Measurements from ENCODE around the gene CBFB.
"Not testable (repeated sequence)": the region's sequence is repeated elsewhere in the genome, so short reads cannot be mapped to it uniquely, and the experiment has no call there.

The CBFB gene

GRCh38 chr16:67028696-67029253, at the start of gene CBFB:
CBFB (plus strand) TSS chr16:67029149; CDS start chr16:67029408, 259 bp downstream.
- in situ Hi-C loops (cut with MboI; ENCODE audit: low sequenced_read_pairs) = no loop called here

GRCh38 chr16:66983033-66983432, 45.9 kb upstream of the CBFB start:
- in situ Hi-C loops (cut with MboI; ENCODE audit: low sequenced_read_pairs) = no loop called here

- in situ Hi-C loops (cut with MboI; ENCODE audit: low sequenced_read_pairs) = no loop called here
These were observed 44.0 kb upstream of the CBFB start for GRCh38 chr16:66984892-66985311.

GRCh38 chr16:66986559-66986958, 42.4 kb upstream of the CBFB start:
- in situ Hi-C loops (cut with MboI; ENCODE audit: low sequenced_read_pairs) = no loop called here

- in situ Hi-C loops (cut with MboI; ENCODE audit: low sequenced_read_pairs) = no loop called here
These were observed 40.7 kb upstream of the CBFB start, which contains the start of gene CES4A for GRCh38 chr16:66988197-66988788. CES4A (plus strand) TSS chr16:66988589; CDS start chr16:66988773, 184 bp downstream.

- in situ Hi-C loops (cut with MboI; ENCODE audit: low sequenced_read_pairs) = no loop called here
These were observed 37.3 kb upstream of the CBFB start for GRCh38 chr16:66991545-66992077.

GRCh38 chr16:66993558-66993957, 35.4 kb upstream of the CBFB start:
- in situ Hi-C loops (cut with MboI; ENCODE audit: low sequenced_read_pairs) = not testable (repeated sequence)

- in situ Hi-C loops (cut with MboI; ENCODE audit: low sequenced_read_pairs) = no loop called here
These were observed 32.5 kb upstream of the CBFB start for GRCh38 chr16:66996324-66996982.

- in situ Hi-C loops (cut with MboI; ENCODE audit: low sequenced_read_pairs) = no loop called here
These were observed 32.0 kb upstream of the CBFB start for GRCh38 chr16:66996983-66997358.

GRCh38 chr16:67000384-67001351, 28.3 kb upstream of the CBFB start:
- in situ Hi-C loops (cut with MboI; ENCODE audit: low sequenced_read_pairs) = no loop called here

- in situ Hi-C loops (cut with MboI; ENCODE audit: low sequenced_read_pairs) = no loop called here
These were observed 27.2 kb upstream of the CBFB start for GRCh38 chr16:67001726-67002125.

GRCh38 chr16:67006930-67007658, 21.9 kb upstream of the CBFB start:
- in situ Hi-C loops (cut with MboI; ENCODE audit: low sequenced_read_pairs) = no loop called here

GRCh38 chr16:67009158-67009557, 19.8 kb upstream of the CBFB start:
- in situ Hi-C loops (cut with MboI; ENCODE audit: low sequenced_read_pairs) = no loop called here

GRCh38 chr16:67011274-67011673, 17.7 kb upstream of the CBFB start:
- in situ Hi-C loops (cut with MboI; ENCODE audit: low sequenced_read_pairs) = loop anchor here (10.0 kb wide), 1 partner anchor 144 kb away; the partner anchor contains the start of genes B3GNT9, FBXL8 and TRADD

- in situ Hi-C loops (cut with MboI; ENCODE audit: low sequenced_read_pairs) = loop anchor here (10.0 kb wide), 1 partner anchor 141 kb away; the partner anchor contains the start of genes B3GNT9, FBXL8 and TRADD
These were observed 15.6 kb upstream of the CBFB start for GRCh38 chr16:67013233-67013822.

- in situ Hi-C loops (cut with MboI; ENCODE audit: low sequenced_read_pairs) = loop anchor here (10.0 kb wide), 1 partner anchor 141 kb away; the partner anchor contains the start of genes B3GNT9, FBXL8 and TRADD
These were observed 14.9 kb upstream of the CBFB start for GRCh38 chr16:67013823-67014633.

GRCh38 chr16:67014634-67015312, 14.2 kb upstream of the CBFB start:
- in situ Hi-C loops (cut with MboI; ENCODE audit: low sequenced_read_pairs) = loop anchor here (10.0 kb wide), 1 partner anchor 140 kb away; the partner anchor contains the start of genes B3GNT9, FBXL8 and TRADD

- in situ Hi-C loops (cut with MboI; ENCODE audit: low sequenced_read_pairs) = loop anchor here (10.0 kb wide), 1 partner anchor 139 kb away; the partner anchor contains the start of genes B3GNT9, FBXL8 and TRADD
These were observed 13.6 kb upstream of the CBFB start for GRCh38 chr16:67015313-67015731.

Data from HL-60/S4 treated with retinoic acid at 250 ng/mL for 4 days and 3 days (cell line).